ENCODE results near the gene CACNA2D3. TPM values are rescaled to one million over a fixed set of nuclear protein-coding genes. Genes with fewer than 3 reads are reported as not detected.

Gene CACNA2D3
- polyA plus RNA-seq, 1 donor from 2014 or later, result 26.2 TPM

DNA sequence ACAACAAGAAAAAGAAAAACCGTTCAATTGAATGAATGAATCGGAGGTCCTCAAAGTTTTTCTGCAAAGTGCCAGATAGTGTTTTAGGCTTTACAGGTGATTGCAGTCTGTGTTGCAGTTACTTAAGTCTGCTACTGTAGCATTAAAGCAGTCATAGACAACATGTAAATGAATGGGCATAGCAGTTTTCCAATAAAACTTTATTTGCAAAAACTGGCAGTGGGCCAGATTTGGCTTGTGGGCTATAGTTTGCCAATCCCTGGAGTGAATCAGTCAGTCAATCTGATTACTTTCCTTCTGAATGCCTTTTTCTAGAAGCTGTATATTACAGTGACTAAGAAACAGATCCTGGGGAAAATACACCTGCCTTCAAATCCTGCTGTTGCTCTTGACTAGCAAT, 562.9 kb downstream of the CACNA2D3 start (continued):
- no peak for TF ChIP-seq EZH2 (IDR thresholded peaks at IDR 0.05; ENCODE audit: borderline replicate concordance, insufficient read depth, low read length, poor library complexity, severe bottlenecking)
- no peak for TF ChIP-seq POLR2AphosphoS5 (IDR thresholded peaks at IDR 0.05)
- TF ChIP-seq SMC3 (conservative IDR thresholded peaks at IDR 0.05; ENCODE audit: poor library complexity), result no peak

DNA sequence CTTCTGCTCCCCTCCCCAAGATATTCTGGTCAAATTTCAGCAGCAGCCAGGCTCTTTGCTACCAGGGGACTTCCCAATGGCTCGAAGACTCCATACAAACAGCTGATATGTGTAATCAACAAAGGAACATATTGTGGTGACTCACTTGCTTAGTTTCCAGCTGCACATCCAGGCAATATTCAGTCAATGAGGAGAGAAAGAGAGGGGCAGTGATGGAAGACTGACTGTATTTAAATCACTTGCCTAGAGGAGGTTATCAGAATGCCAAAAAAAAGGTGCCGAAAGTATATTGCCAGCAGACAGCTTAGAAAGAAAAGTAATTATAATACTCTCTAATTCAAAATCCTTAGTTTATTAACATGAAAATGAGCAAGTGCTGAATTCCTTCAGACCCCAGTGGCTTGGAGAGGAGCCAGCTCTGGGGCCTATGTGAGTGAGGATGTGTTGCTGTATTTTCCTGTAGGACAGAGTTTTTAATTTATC, 569.0 kb downstream of the CACNA2D3 start:
- Histone ChIP-seq H3K9me2 (ENCODE audit: insufficient read depth, low read length) (no peaks in the 10 kb centered on the region), H3K79me2 (replicated peaks; ENCODE audit: insufficient read depth, low read length) (no peaks in the 10 kb centered on the region), H3K27me3 (ENCODE audit: insufficient read depth, low read depth, low read length) (no peaks in the 10 kb centered on the region), H3K4me2 (ENCODE audit: low read length) (no peak overlapping the region), H3K36me3 (ENCODE audit: insufficient read depth, low read length) (no peaks in the 10 kb centered on the region), H2AFZ (ENCODE audit: low read depth, low read length) (no peak overlapping the region), H4K20me1 (ENCODE audit: insufficient read depth) (no peaks in the 10 kb centered on the region), H3K9me3 (ENCODE audit: low read length) (no peaks in the 10 kb centered on the region), H3K27ac (ENCODE audit: low read length) (no peak overlapping the region), H3K9ac (ENCODE audit: low read length) (no peak overlapping the region), H3F3A (ENCODE audit: insufficient read depth, low read length, poor library complexity, severe bottlenecking) (no peaks in the 10 kb centered on the region), H3K4me3 (ENCODE audit: low read length) (no peak overlapping the region)
- TF ChIP-seq, protein P1, sequence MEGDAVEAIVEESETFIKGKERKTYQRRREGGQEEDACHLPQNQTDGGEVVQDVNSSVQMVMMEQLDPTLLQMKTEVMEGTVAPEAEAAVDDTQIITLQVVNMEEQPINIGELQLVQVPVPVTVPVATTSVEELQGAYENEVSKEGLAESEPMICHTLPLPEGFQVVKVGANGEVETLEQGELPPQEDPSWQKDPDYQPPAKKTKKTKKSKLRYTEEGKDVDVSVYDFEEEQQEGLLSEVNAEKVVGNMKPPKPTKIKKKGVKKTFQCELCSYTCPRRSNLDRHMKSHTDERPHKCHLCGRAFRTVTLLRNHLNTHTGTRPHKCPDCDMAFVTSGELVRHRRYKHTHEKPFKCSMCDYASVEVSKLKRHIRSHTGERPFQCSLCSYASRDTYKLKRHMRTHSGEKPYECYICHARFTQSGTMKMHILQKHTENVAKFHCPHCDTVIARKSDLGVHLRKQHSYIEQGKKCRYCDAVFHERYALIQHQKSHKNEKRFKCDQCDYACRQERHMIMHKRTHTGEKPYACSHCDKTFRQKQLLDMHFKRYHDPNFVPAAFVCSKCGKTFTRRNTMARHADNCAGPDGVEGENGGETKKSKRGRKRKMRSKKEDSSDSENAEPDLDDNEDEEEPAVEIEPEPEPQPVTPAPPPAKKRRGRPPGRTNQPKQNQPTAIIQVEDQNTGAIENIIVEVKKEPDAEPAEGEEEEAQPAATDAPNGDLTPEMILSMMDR (IDR thresholded peaks at IDR 0.05; ENCODE audit: poor library complexity, severe bottlenecking), result no peak
- TF ChIP-seq, protein P2, sequence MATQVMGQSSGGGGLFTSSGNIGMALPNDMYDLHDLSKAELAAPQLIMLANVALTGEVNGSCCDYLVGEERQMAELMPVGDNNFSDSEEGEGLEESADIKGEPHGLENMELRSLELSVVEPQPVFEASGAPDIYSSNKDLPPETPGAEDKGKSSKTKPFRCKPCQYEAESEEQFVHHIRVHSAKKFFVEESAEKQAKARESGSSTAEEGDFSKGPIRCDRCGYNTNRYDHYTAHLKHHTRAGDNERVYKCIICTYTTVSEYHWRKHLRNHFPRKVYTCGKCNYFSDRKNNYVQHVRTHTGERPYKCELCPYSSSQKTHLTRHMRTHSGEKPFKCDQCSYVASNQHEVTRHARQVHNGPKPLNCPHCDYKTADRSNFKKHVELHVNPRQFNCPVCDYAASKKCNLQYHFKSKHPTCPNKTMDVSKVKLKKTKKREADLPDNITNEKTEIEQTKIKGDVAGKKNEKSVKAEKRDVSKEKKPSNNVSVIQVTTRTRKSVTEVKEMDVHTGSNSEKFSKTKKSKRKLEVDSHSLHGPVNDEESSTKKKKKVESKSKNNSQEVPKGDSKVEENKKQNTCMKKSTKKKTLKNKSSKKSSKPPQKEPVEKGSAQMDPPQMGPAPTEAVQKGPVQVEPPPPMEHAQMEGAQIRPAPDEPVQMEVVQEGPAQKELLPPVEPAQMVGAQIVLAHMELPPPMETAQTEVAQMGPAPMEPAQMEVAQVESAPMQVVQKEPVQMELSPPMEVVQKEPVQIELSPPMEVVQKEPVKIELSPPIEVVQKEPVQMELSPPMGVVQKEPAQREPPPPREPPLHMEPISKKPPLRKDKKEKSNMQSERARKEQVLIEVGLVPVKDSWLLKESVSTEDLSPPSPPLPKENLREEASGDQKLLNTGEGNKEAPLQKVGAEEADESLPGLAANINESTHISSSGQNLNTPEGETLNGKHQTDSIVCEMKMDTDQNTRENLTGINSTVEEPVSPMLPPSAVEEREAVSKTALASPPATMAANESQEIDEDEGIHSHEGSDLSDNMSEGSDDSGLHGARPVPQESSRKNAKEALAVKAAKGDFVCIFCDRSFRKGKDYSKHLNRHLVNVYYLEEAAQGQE (IDR thresholded peaks at IDR 0.05; ENCODE audit: borderline replicate concordance), result no peak
- TF ChIP-seq SMC3 (conservative IDR thresholded peaks at IDR 0.05; ENCODE audit: poor library complexity) (no peak), RAD21 (conservative IDR thresholded peaks at IDR 0.05) (no peak), MXI1 (conservative IDR thresholded peaks at IDR 0.05; ENCODE audit: poor library complexity, severe bottlenecking) (no peak), EZH2 (IDR thresholded peaks at IDR 0.05; ENCODE audit: borderline replicate concordance, insufficient read depth, low read length, poor library complexity, severe bottlenecking) (no peak), EP300 (conservative IDR thresholded peaks at IDR 0.05; ENCODE audit: poor library complexity, severe bottlenecking) (no peak), TAF1 (IDR thresholded peaks at IDR 0.05; ENCODE audit: low read depth) (no peak), POLR2AphosphoS5 (IDR thresholded peaks at IDR 0.05) (no peak)

DNA sequence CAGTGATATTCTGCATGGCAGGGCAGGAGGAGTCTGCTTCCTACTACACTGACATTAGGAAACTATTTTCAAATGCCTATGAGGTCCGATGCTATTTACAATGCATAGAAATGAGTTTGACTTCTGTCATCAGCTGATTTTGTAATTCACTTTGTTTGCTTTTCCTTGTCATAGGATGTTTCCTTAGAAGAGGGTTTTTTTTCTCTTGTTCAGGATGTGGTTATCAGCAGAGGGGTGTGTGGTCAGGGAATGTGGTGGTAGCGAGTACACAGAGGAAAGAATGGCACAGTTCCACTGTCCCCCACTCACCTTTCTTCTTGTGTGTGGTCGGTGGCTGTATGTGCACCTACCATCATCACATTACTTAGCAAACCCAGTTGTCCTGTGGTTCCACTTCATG, 574.0 kb downstream of the CACNA2D3 start:
- H3K27ac ChIP-seq (ENCODE audit: low read length), result no peak overlapping the region
- no peaks in the 10 kb centered on the region for H3K36me3 ChIP-seq (ENCODE audit: insufficient read depth, low read length)

More for the DNA sequence above, 574.0 kb downstream of the CACNA2D3 start:
- Histone ChIP-seq H3K9me2 (ENCODE audit: insufficient read depth, low read length) (no peaks in the 10 kb centered on the region), H2AFZ (ENCODE audit: low read depth, low read length) (no peak overlapping the region), H3K4me3 (ENCODE audit: low read length) (no peak overlapping the region), H3K9me3 (ENCODE audit: low read length) (no peaks in the 10 kb centered on the region), H3K79me2 (replicated peaks; ENCODE audit: insufficient read depth, low read length) (no peaks in the 10 kb centered on the region), H3K4me2 (ENCODE audit: low read length) (no peak overlapping the region), H4K20me1 (ENCODE audit: insufficient read depth) (no peaks in the 10 kb centered on the region), H3F3A (ENCODE audit: insufficient read depth, low read length, poor library complexity, severe bottlenecking) (peaks cover 5% of the 10 kb centered on the region), H3K9ac (ENCODE audit: low read length) (no peak overlapping the region), H3K27me3 (ENCODE audit: insufficient read depth, low read depth, low read length) (no peaks in the 10 kb centered on the region)
- TF ChIP-seq TAF1 (IDR thresholded peaks at IDR 0.05; ENCODE audit: low read depth) (no peak), POLR2AphosphoS5 (IDR thresholded peaks at IDR 0.05) (no peak), RAD21 (conservative IDR thresholded peaks at IDR 0.05) (no peak), EP300 (conservative IDR thresholded peaks at IDR 0.05; ENCODE audit: poor library complexity, severe bottlenecking) (no peak), EZH2 (IDR thresholded peaks at IDR 0.05; ENCODE audit: borderline replicate concordance, insufficient read depth, low read length, poor library complexity, severe bottlenecking) (no peak), MXI1 (conservative IDR thresholded peaks at IDR 0.05; ENCODE audit: poor library complexity, severe bottlenecking) (no peak), SMC3 (conservative IDR thresholded peaks at IDR 0.05; ENCODE audit: poor library complexity) (no peak)
- TF ChIP-seq, protein P2 (IDR thresholded peaks at IDR 0.05; ENCODE audit: borderline replicate concordance), result no peak
- TF ChIP-seq, protein P1 (IDR thresholded peaks at IDR 0.05; ENCODE audit: poor library complexity, severe bottlenecking), result no peak

Data from neural cell (in vitro differentiated cells).